SK-N-SH treated with all-trans-retinoic acid at 6 μM for 48 hours (cell line): ENCODE results near the gene DNPH1.

Source experiments
- ATAC-seq: fragments of 200-7000 bp; cut with Tn5 transposase; 3 replicates; pipeline ENCODE4 v1.9.1; 2020; ENCODE audit warnings: mild to moderate bottlenecking, moderate library complexity
- ARNTL ChIP-seq: fragments of 450-650 bp; formaldehyde crosslinking; IDR thresholded peaks from 2 replicates; pipeline ENCODE4 v1.5.0; 2020; ENCODE audit warnings: low read depth, mild to moderate bottlenecking, moderate library complexity, borderline replicate concordance
- BACH2 ChIP-seq: fragments of 250-450 bp; sonication (Bioruptor Pico); IDR thresholded peaks from 2 replicates; pipeline ENCODE4 v1.9.0; 2021; ENCODE audit warnings: mild to moderate bottlenecking, borderline replicate concordance
- CSDC2 ChIP-seq: fragments of 250-450 bp; sonication (Bioruptor Pico); IDR thresholded peaks from 2 replicates; pipeline ENCODE4 v1.5.0; 2020; ENCODE audit warnings: mild to moderate bottlenecking, moderate library complexity
- CSRNP3 ChIP-seq: fragments of 250-450 bp; sonication (Bioruptor Pico); IDR thresholded peaks from 2 replicates; pipeline ENCODE4 v1.5.1; 2021; ENCODE audit warnings: mild to moderate bottlenecking, moderate library complexity
- ESRRG ChIP-seq: fragments of 250-450 bp; sonication (Bioruptor Pico); IDR thresholded peaks from 2 replicates; pipeline ENCODE4 v1.6.1; 2021; ENCODE audit warnings: mild to moderate bottlenecking
- GLIS3 ChIP-seq: fragments of 250-450 bp; sonication (Bioruptor Pico); IDR thresholded peaks from 2 replicates; pipeline ENCODE4 v1.5.0; 2020; ENCODE audit warnings: mild to moderate bottlenecking, moderate library complexity
- ISL1 ChIP-seq: fragments of 250-450 bp; sonication (Bioruptor Pico); IDR thresholded peaks from 2 replicates; pipeline ENCODE4 v2.1.2; 2022; ENCODE audit warnings: mild to moderate bottlenecking, moderate library complexity
- OSR1 ChIP-seq: fragments of 250-450 bp; sonication (Bioruptor Pico); IDR thresholded peaks from 2 replicates; pipeline ENCODE4 v1.8.0; 2022; ENCODE audit warnings: moderate library complexity, mild to moderate bottlenecking, inconsistent platforms
- RARB ChIP-seq: fragments of 250-450 bp; sonication (Bioruptor Pico); IDR thresholded peaks from 2 replicates; pipeline ENCODE4 v1.8.0; 2021; ENCODE audit warnings: mild to moderate bottlenecking, moderate library complexity
- SNAI2 ChIP-seq: fragments of 250-450 bp; sonication (Bioruptor Pico); IDR thresholded peaks from 2 replicates; pipeline ENCODE4 v1.5.0; 2020; ENCODE audit warnings: mild to moderate bottlenecking, moderate library complexity
- TCF4 ChIP-seq: fragments of 250-450 bp; sonication (Bioruptor Pico); IDR thresholded peaks from 2 replicates; pipeline ENCODE4 v1.8.0; 2021; ENCODE audit warnings: mild to moderate bottlenecking, moderate library complexity, borderline replicate concordance
- TOX ChIP-seq: fragments of 250-450 bp; sonication (Bioruptor Pico); IDR thresholded peaks from 2 replicates; pipeline ENCODE4 v1.8.0; 2021; ENCODE audit warnings: mild to moderate bottlenecking, moderate library complexity, borderline replicate concordance
- TSHZ2 ChIP-seq: fragments of 250-450 bp; sonication (Bioruptor Pico); IDR thresholded peaks from 2 replicates; pipeline ENCODE4 v1.5.0; 2020; ENCODE audit warnings: mild to moderate bottlenecking, moderate library complexity
- ZC3H10 ChIP-seq: fragments of 250-450 bp; sonication (Bioruptor Pico); IDR thresholded peaks from 2 replicates; pipeline ENCODE4 v1.5.1; 2021; ENCODE audit warnings: mild to moderate bottlenecking, moderate library complexity
- ZFP30 ChIP-seq: fragments of 450-650 bp; formaldehyde crosslinking; IDR thresholded peaks from 2 replicates; pipeline ENCODE4 v1.5.0; 2022; ENCODE audit warnings: mild to moderate bottlenecking, moderate library complexity
- ZNF70 ChIP-seq: fragments of 450-650 bp; formaldehyde crosslinking; IDR thresholded peaks from 2 replicates; pipeline ENCODE4 v1.5.0; 2020; ENCODE audit warnings: mild to moderate bottlenecking, moderate library complexity
- ZNF8 ChIP-seq: fragments of 450-650 bp; formaldehyde crosslinking; IDR thresholded peaks from 2 replicates; pipeline ENCODE4 v1.5.0; 2020; ENCODE audit warnings: mild to moderate bottlenecking, moderate library complexity
- TF ChIP-seq, protein P1 (sequence below): fragments of 250-450 bp; sonication (Bioruptor Pico); IDR thresholded peaks from 2 replicates; pipeline ENCODE4 v1.8.0; 2020; ENCODE audit warnings: mild to moderate bottlenecking, moderate library complexity, borderline replicate concordance
- TF ChIP-seq, protein P2 (sequence below): fragments of 250-450 bp; sonication (Bioruptor Pico); IDR thresholded peaks from 2 replicates; pipeline ENCODE4 v1.8.0; 2021; ENCODE audit warnings: low read depth, mild to moderate bottlenecking, moderate library complexity, borderline replicate concordance
- TF ChIP-seq, protein P3 (sequence below): fragments of 250-450 bp; sonication (Bioruptor Pico); IDR thresholded peaks from 2 replicates; pipeline ENCODE4 v1.5.1; 2020; ENCODE audit warnings: low read depth, mild to moderate bottlenecking, moderate library complexity

The DNPH1 gene

GRCh38 chr6:43223175-43223574 lies 6.1 kb downstream of the DNPH1 start:
- no peak for ATAC-seq
- no peak for TF ChIP-seq TSHZ2 (CRISPR knock-in tag)

DNA sequence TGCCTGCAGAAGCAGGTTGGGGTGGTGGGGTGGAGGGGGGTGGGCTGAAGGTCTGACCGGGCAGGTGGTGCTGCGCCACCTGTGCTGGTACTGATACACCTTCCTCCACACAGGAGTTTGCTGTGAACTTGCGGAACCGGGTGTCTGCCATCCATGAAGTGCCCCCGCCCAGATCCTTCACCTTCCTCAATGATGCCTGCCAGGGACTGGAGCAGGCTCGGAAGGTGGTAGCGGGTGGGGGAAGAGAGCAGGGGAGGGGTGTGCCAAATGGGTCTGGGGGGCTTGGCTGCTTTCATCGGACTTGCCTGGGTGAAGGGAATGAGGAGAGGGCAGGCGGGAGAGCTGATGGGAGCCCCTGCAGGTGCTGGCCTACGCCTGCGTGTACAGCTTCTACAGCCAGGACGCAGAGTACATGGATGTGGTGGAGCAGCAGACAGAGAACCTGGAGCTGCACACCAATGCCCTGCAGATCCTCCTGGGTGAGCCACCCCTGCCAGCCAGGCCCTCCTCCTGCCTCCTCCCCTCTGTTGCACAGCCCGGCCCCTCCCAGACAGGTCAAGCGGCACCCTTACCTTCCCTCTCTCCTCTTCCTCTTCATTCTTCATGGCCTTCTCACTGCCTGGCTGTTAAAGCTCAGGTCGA lies 6.7 kb downstream of the DNPH1 start:
- no peak for ATAC-seq
- TF ChIP-seq ESRRG (CRISPR knock-in tag), result no peak
- TF ChIP-seq TCF4, result no peak
- TF ChIP-seq ISL1 (CRISPR knock-in tag), result no peak
- no peak for TF ChIP-seq OSR1 (CRISPR knock-in tag)
- TF ChIP-seq, protein P1, sequence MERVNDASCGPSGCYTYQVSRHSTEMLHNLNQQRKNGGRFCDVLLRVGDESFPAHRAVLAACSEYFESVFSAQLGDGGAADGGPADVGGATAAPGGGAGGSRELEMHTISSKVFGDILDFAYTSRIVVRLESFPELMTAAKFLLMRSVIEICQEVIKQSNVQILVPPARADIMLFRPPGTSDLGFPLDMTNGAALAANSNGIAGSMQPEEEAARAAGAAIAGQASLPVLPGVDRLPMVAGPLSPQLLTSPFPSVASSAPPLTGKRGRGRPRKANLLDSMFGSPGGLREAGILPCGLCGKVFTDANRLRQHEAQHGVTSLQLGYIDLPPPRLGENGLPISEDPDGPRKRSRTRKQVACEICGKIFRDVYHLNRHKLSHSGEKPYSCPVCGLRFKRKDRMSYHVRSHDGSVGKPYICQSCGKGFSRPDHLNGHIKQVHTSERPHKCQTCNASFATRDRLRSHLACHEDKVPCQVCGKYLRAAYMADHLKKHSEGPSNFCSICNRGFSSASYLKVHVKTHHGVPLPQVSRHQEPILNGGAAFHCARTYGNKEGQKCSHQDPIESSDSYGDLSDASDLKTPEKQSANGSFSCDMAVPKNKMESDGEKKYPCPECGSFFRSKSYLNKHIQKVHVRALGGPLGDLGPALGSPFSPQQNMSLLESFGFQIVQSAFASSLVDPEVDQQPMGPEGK (CRISPR knock-in tag), result no peak
- no peak for TF ChIP-seq TSHZ2 (CRISPR knock-in tag)
- TF ChIP-seq ZNF70 (CRISPR knock-in tag), result no peak
- TF ChIP-seq CSDC2 (CRISPR knock-in tag), result no peak
- no peak for TF ChIP-seq SNAI2 (CRISPR knock-in tag)
- no peak for TF ChIP-seq ZNF8
- TF ChIP-seq TOX (CRISPR knock-in tag), result no peak
- no peak for TF ChIP-seq ZFP30 (CRISPR knock-in tag)
- TF ChIP-seq GLIS3 (CRISPR knock-in tag), result no peak
- TF ChIP-seq, protein P2, sequence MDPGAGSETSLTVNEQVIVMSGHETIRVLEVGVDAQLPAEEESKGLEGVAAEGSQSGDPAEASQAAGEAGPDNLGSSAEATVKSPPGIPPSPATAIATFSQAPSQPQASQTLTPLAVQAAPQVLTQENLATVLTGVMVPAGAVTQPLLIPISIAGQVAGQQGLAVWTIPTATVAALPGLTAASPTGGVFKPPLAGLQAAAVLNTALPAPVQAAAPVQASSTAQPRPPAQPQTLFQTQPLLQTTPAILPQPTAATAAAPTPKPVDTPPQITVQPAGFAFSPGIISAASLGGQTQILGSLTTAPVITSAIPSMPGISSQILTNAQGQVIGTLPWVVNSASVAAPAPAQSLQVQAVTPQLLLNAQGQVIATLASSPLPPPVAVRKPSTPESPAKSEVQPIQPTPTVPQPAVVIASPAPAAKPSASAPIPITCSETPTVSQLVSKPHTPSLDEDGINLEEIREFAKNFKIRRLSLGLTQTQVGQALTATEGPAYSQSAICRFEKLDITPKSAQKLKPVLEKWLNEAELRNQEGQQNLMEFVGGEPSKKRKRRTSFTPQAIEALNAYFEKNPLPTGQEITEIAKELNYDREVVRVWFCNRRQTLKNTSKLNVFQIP, result no peak

DNA sequence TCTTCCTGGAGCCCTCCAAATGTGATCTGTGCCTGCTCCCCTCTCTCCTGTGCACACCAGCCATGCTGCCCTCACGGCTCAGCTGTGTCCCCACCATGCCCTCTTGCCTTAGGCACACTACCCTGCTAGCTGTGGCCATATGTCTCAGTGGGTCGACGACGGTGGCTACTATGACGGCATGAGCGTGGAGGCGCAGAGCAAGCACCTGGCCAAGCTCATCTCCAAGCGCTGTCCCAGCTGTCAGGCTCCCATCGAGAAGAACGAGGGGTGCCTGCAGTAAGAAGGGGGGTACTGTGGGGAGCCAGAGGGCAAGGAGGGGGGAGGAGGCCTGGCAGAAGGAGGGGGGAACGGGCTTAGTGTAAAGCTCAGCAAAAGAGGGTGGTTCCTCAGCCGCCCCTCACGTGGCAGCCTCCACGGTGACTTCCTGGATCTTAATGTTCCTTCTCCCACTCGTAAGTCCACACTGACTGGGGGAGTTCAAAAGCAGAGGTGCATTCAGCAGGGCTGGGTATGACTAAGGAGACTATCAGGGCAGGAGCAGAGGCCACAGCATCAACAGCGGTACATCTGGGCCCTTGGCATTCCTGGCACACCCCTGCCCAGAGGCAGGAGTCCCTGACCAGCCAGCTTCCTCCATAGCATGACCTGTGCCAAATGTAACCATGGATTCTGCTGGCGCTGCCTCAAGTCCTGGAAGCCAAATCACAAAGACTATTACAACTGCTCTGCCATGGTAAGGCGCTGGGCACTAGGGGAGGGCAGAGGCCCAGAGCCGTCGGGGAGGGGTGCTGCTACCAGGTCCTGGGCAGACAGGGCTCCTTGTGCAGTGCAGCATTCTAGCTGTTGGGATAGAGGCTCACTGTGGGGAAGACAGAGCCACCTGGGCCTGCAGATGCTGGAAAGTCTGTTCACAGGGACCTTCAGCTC lies 8.0 kb downstream of the DNPH1 start:
- TF ChIP-seq, protein P3, sequence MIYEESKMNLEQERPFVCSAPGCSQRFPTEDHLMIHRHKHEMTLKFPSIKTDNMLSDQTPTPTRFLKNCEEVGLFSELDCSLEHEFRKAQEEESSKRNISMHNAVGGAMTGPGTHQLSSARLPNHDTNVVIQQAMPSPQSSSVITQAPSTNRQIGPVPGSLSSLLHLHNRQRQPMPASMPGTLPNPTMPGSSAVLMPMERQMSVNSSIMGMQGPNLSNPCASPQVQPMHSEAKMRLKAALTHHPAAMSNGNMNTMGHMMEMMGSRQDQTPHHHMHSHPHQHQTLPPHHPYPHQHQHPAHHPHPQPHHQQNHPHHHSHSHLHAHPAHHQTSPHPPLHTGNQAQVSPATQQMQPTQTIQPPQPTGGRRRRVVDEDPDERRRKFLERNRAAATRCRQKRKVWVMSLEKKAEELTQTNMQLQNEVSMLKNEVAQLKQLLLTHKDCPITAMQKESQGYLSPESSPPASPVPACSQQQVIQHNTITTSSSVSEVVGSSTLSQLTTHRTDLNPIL, result no peak
- TF ChIP-seq ZFP30 (CRISPR knock-in tag) (no peak), CSRNP3 (CRISPR knock-in tag) (no peak), ARNTL (no peak), RARB (CRISPR knock-in tag) (no peak), GLIS3 (CRISPR knock-in tag) (no peak), ZC3H10 (CRISPR knock-in tag) (no peak), OSR1 (CRISPR knock-in tag) (no peak), TOX (CRISPR knock-in tag) (no peak), ZNF70 (CRISPR knock-in tag) (no peak), ESRRG (CRISPR knock-in tag) (no peak), TCF4 (no peak), BACH2 (CRISPR knock-in tag) (no peak), ZNF8 (no peak)
- TF ChIP-seq, protein P1 (CRISPR knock-in tag), result no peak
- peak; percentile 15 for ATAC-seq
